ENCODE results near the gene TNFRSF19. TPM values are rescaled to one million over a fixed set of nuclear protein-coding genes. Genes with fewer than 3 reads are reported as not detected.

The TNFRSF19 gene
- total and polyA plus RNA-seq, 2 donors from 2014 or later, result 10.1 to 14.7 TPM

- Histone ChIP-seq H3K4me3 (ENCODE audit: low read length in 3 of 3) (peak overlapping the region; percentile 1 to 61 (median 60)), H3K9me3 (ENCODE audit: control insufficient read depth in 2 of 3, insufficient read depth in 1 of 3, low read length in 3 of 3) (no peaks in the 10 kb centered on the region), H3K4me1 (ENCODE audit: control insufficient read depth in 2 of 3, insufficient read depth in 2 of 3, low read depth in 1 of 3, low read length in 3 of 3) (peaks cover 9 to 22% (median 17%) of the 10 kb centered on the region in 3 donors), H3K9ac (ENCODE audit: low read length in 3 of 3) (peak overlapping the region in 1 of 3 donors; percentile 8), H3K27me3 (ENCODE audit: control insufficient read depth, insufficient read depth, low read length) (no peaks in the 10 kb centered on the region), H3K27ac (ENCODE audit: low read depth in 2 of 2, low read length in 2 of 2) (peak overlapping the region; percentile 48 to 55), H3K36me3 (ENCODE audit: control insufficient read depth in 2 of 3, insufficient read depth in 3 of 3, low read length in 3 of 3) (no peaks in the 10 kb centered on the region)
- intact Hi-C loops (cut with DNase I), result no loop called here
- TF ChIP-seq, protein P1, sequence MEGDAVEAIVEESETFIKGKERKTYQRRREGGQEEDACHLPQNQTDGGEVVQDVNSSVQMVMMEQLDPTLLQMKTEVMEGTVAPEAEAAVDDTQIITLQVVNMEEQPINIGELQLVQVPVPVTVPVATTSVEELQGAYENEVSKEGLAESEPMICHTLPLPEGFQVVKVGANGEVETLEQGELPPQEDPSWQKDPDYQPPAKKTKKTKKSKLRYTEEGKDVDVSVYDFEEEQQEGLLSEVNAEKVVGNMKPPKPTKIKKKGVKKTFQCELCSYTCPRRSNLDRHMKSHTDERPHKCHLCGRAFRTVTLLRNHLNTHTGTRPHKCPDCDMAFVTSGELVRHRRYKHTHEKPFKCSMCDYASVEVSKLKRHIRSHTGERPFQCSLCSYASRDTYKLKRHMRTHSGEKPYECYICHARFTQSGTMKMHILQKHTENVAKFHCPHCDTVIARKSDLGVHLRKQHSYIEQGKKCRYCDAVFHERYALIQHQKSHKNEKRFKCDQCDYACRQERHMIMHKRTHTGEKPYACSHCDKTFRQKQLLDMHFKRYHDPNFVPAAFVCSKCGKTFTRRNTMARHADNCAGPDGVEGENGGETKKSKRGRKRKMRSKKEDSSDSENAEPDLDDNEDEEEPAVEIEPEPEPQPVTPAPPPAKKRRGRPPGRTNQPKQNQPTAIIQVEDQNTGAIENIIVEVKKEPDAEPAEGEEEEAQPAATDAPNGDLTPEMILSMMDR (IDR thresholded peaks at IDR 0.05; ENCODE audit: borderline replicate concordance, extremely low read depth, insufficient read depth), result no peak
- FAIRE-seq (no peak), DNase-seq (peak; percentile 32 to 82 (median 62))
These were observed 38.6 kb downstream of the TNFRSF19 start for GRCh38 chr13:23608701-23609413.

DNA sequence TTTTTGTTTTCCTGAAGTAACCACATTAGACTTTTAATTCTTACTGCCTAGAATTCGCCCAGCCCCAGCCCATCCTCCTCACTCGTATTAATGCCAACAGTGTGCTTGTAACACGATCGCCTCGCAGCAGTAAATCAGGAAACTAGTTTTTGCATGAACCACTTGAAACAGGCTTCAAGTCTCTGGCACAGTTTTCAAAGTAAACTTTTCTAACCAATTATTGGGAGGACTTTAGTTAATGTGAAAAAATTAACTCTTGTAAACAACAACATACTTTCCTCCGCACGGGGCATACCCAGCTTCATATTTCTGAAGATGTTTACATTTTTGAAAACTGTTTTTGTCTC lies 39.2 kb downstream of the TNFRSF19 start:
- Histone ChIP-seq H3K9ac (ENCODE audit: low read length in 3 of 3) (peak overlapping the region in 1 of 3 donors; percentile 13), H3K4me3 (ENCODE audit: low read length in 3 of 3) (peak overlapping the region in 2 of 3 donors; percentile 60 to 61), H3K4me1 (ENCODE audit: control insufficient read depth in 2 of 3, insufficient read depth in 2 of 3, low read depth in 1 of 3, low read length in 3 of 3) (peaks cover 9 to 22% (median 17%) of the 10 kb centered on the region in 3 donors), H3K27ac (ENCODE audit: low read depth in 2 of 2, low read length in 2 of 2) (peak overlapping the region in 1 of 2 donors; percentile 62), H3K27me3 (ENCODE audit: control insufficient read depth, insufficient read depth, low read length) (no peaks in the 10 kb centered on the region), H3K36me3 (ENCODE audit: control insufficient read depth in 2 of 3, insufficient read depth in 3 of 3, low read length in 3 of 3) (no peaks in the 10 kb centered on the region), H3K9me3 (ENCODE audit: control insufficient read depth in 2 of 3, insufficient read depth in 1 of 3, low read length in 3 of 3) (no peaks in the 10 kb centered on the region)
- intact Hi-C loops (cut with DNase I), result no loop called here
- TF ChIP-seq, protein P1 (IDR thresholded peaks at IDR 0.05; ENCODE audit: borderline replicate concordance, extremely low read depth, insufficient read depth), result no peak
- FAIRE-seq (no peak), DNase-seq (peak in 4 of 5 donors; percentile 61 to 93 (median 84))

GRCh38 chr13:23609874-23610576 lies 39.8 kb downstream of the TNFRSF19 start:
- no peaks in the 10 kb centered on the region for H3K9me3 ChIP-seq (ENCODE audit: control insufficient read depth in 2 of 3, insufficient read depth in 1 of 3, low read length in 3 of 3)
- no peaks in the 10 kb centered on the region for H3K27me3 ChIP-seq (ENCODE audit: control insufficient read depth, insufficient read depth, low read length)
- H3K27ac ChIP-seq (ENCODE audit: low read depth in 2 of 2, low read length in 2 of 2), result peak overlapping the region; percentile 25 to 62
- peaks cover 9 to 22% (median 17%) of the 10 kb centered on the region in 3 donors for H3K4me1 ChIP-seq (ENCODE audit: control insufficient read depth in 2 of 3, insufficient read depth in 2 of 3, low read depth in 1 of 3, low read length in 3 of 3)
- intact Hi-C loops (cut with DNase I), result no loop called here
- peak in 2 of 5 donors; percentile 66 to 68 for DNase-seq
- TF ChIP-seq, protein P1 (IDR thresholded peaks at IDR 0.05; ENCODE audit: borderline replicate concordance, extremely low read depth, insufficient read depth), result no peak
- peak overlapping the region in 1 of 3 donors; percentile 13 for H3K9ac ChIP-seq (ENCODE audit: low read length in 3 of 3)
- no peaks in the 10 kb centered on the region for H3K36me3 ChIP-seq (ENCODE audit: control insufficient read depth in 2 of 3, insufficient read depth in 3 of 3, low read length in 3 of 3)
- peak; percentile 79 for FAIRE-seq
- H3K4me3 ChIP-seq (ENCODE audit: low read length in 3 of 3), result peak overlapping the region in 2 of 3 donors; percentile 60 to 61

All from kidney (tissue), 14 donors.